ES-I3 (cell line): Measurements from ENCODE around the gene AXIN1.
A peak's percentile ranks its signal among the peaks of the same experiment; 100 is the strongest.
"Not testable (repeated sequence)": the region's sequence is repeated elsewhere in the genome, so short reads cannot be mapped to it uniquely, and the experiment has no call there.

ENCODE experiments used
- H3K36me3 ChIP-seq: 2 replicates; pipeline ENCODE4 v1.6.1; 2013; ENCODE audit warnings: mild to moderate bottlenecking, low read length, control low read depth, moderate library complexity; ENCODE audit not compliant: insufficient read depth
- H3K4me1 ChIP-seq: 2 replicates; pipeline ENCODE4 v1.6.1; 2013; ENCODE audit warnings: mild to moderate bottlenecking, control low read depth, low read length; ENCODE audit not compliant: insufficient read depth
- H3K9ac ChIP-seq: 2 replicates; pipeline ENCODE4 v1.6.1; 2013; ENCODE audit warnings: low read depth, mild to moderate bottlenecking, low read length, moderate library complexity
- H3K9me3 ChIP-seq: 2 replicates; pipeline ENCODE4 v1.6.1; 2013; ENCODE audit warnings: mild to moderate bottlenecking, low read length, moderate library complexity; ENCODE audit not compliant: control insufficient read depth, insufficient read depth

Gene AXIN1

DNA sequence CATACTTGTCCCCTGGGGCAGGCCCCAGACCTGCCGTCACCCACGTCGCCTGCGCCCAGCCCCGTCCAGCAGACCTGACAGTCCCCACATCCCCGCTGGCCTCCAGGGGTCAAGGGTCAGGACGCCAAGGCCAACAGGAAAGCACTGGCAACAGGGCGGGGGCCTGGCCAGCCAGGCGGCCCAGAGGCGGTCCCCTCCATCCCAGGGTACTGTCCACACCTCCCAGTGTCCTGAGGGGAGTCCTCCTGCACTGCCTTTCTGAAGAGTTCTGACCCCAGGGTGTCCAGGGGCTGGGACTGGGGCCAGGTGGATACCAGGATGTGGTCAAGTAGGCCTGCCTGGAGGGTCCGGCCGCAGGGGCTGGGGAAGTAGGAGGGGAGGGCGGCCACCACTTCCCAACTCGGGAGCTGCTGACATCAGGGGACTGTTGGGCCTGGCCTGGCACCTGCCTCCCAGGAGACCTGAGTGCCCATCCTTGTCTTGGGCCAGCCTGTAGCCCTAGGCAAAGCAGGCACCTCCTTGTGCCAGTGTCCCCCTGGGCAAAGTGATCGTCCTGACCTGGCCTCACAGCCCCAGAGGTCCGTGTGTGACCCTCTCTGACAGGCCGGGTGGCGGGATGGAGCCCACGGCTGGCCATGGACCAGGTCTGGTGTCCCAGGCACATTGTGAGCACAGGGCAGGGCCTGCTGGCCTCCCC is 6.7 kb upstream of the AXIN1 start:
- no peaks in the 10 kb centered on the region for H3K9me3 ChIP-seq
- no peak overlapping the region for H3K9ac ChIP-seq
- H3K36me3 ChIP-seq = no peaks in the 10 kb centered on the region
- H3K4me1 ChIP-seq = no peaks in the 10 kb centered on the region; the same call in 1 of the 2 replicates

DNA sequence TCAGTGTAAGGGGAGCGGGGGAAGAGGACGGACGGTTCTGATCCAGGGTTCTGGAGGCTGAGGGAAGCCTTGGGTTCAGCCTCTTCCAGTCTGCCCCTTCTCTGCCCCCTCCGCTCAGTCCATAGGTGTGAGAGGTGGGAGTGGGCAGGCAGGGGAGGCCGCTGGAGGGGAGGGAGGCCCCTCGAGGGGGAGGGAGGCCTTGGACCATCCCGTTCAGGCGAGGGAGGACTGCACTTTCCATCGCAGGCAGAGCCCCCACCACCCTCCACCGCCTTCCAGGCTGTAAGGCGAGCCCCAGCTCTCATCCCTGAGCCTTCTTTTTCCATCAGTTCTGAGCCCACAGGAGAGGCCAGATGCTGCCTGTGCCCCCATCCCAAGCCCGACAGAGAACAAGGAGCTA is 4.2 kb upstream of the AXIN1 start:
- H3K4me1 ChIP-seq = peaks cover 4% of the 10 kb centered on the region; the same call in 1 of the 2 replicates
- no peaks in the 10 kb centered on the region for H3K9me3 ChIP-seq
- no peak overlapping the region for H3K9ac ChIP-seq
- H3K36me3 ChIP-seq = no peaks in the 10 kb centered on the region

DNA sequence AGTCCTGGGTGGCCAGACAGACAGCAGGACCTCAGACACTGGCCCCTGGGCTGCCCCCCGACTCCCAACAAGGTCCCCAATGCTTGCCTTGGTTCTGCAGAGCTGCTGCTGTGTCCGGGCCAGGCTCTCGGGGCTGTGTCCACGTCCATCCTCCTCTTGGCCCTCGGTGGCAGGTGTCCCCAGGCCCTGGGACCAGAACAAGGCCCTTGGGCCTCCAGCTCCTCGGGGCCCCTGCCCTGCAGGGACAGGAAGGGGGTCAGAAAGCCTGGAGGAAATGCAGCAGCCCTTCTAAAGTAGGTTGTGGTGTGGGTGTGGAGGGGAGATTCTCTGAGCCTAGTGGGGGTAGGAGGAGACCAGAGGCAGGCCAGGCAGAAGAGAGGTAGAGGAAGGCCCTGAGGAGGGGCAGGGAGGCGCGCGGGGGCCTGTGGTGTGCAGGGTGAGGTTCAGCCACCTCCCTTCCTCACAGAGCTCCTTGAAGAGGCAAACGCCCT is 2.5 kb upstream of the AXIN1 start:
- no peaks in the 10 kb centered on the region for H3K36me3 ChIP-seq
- H3K9me3 ChIP-seq = no peaks in the 10 kb centered on the region
- H3K9ac ChIP-seq = no peak overlapping the region

DNA sequence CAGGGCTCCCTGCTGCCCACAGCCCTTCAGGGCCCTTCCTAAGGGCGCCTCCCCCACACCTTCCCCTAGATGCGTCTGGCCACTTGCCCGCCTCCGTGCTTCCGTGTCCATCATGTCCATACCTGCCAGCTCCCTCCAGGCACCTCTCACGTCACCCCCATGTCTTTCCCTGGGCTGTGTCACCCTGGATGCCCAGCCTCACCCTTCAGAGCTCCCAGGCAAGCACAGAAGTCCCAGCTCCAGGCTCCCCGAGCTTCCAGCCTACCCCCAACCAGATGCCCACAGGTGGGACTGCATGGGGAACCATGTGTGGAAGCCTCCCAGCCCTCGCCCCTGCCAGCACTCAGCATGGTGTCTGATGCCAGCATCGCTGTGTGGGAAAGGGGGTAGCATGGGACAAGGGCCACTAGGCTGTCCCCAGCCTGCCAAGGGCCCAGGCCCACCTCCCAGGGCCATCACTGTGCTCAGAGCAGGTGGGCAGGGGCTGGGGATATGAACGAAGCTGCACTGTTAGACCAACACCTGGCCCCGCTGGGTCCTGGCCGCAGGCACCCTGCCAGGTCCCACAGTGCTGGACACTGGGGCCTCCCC is 1.9 kb upstream of the AXIN1 start:
- no peak overlapping the region for H3K9ac ChIP-seq
- peaks cover 9% of the 10 kb centered on the region; the same call in 1 of the 2 replicates for H3K4me1 ChIP-seq
- H3K36me3 ChIP-seq = no peaks in the 10 kb centered on the region
- H3K9me3 ChIP-seq = no peaks in the 10 kb centered on the region

More for the DNA sequence above, 2.5 kb upstream of the AXIN1 start:
- peaks cover 9% of the 10 kb centered on the region; the same call in 1 of the 2 replicates for H3K4me1 ChIP-seq

DNA sequence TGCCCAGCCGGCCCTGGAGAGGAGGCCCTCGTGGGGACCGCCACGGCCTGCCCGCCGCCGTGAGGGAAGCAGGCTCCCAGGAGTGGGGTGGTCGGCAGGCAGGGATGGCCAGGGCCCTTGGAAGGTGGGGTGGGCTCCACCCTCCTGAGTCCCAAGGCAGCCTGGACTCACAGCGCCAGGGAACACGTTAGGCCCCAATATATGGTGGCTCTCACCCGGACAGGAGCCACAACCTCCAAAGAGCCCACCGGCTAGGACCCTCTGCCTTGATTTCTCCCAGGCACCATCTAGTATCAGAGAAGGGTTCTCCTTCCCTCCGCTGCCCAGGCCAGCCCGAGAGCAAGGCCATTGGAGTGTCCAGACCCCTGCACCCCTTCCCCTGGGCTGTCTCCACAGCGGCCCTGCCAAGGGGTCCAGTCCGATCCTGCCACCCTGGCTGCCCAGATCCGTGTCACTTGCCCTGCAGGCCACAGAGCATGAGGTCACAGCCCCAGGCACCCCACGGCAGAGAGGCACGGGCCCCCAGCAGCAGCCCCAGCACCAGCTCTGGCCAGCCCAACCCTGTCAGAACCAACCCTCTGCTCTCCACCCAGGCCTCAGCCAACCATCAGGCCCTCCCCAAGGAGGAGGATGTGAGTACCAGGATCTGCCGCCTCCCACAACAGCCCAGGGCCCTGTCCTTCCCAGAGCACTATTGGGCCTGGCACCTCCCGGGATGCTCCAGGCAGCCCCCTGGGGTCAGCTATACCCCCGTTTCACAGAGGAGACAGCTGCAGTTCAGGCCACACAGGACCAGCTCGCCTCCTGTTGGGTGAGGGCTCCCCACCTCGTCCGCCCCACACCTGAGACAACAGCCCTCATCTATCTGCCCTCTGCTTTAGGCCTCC is 1.1 kb upstream of the AXIN1 start:
- H3K9me3 ChIP-seq = no peaks in the 10 kb centered on the region
- H3K9ac ChIP-seq = peak overlapping the region; percentile 57
- H3K4me1 ChIP-seq = peaks cover 9% of the 10 kb centered on the region; the same call in 1 of the 2 replicates
- H3K36me3 ChIP-seq = no peaks in the 10 kb centered on the region

DNA sequence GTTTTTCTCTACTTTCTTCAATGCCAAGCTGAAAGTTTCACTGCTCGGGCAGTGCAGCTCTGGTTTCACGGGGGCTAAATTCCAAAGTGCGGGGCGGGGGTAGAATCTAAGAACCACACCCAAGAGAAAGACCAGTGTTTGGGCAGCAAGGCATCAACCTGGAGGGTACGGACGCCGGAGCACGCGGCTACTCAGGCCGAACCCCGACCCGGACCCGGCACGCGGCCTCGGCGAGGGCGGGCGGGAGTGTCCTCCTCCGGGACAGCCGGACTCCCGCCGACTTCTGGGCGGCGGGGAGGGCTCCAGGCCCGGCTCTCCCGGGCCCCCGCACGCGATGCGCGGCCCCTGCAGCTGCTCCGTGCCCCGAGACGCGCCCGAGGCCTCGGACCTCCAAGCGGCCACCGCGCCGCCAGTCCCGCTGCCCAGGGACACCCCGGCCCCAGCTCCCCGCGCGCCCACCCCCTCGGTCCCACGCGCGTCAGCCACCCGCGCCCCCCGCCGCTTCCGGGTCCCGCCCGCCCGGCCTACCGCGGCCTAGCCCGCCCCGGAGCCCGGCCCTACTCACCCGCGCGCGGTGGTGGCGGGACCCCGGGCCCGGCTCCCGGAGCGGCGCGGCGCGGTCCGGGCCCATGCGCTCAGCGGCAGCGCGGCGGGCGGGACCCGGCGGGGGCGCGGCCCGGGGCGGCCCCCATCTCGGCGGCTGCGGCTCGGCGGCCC is 561 bp downstream of the AXIN1 start:
- no peaks in the 10 kb centered on the region for H3K9me3 ChIP-seq
- H3K36me3 ChIP-seq = no peaks in the 10 kb centered on the region; the same call in 1 of the 2 replicates
- peak overlapping the region; percentile 73 for H3K9ac ChIP-seq
- H3K4me1 ChIP-seq = peaks cover 13% of the 10 kb centered on the region; the same call in 1 of the 2 replicates

DNA sequence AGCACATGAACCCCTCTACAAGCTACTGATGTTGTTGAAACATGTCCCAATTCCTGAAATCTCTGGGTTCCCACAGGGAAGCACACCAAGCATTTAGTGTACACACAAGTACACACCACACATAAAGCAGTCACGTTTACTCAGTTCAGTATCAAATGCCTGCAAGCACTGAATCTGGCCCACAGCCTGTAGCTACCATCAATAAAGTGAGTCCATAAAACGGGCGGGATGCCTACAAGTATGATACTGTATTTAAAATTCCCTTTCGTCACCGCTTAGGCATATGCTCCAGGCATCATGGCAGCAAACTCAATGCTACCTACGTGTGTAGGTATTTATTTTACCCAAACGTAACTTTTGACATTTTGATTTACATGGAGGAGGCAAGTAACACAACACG is 2.3 kb downstream of the AXIN1 start:
- peaks cover 17% of the 10 kb centered on the region; the same call in 1 of the 2 replicates for H3K4me1 ChIP-seq
- H3K9ac ChIP-seq = no peak overlapping the region
- no peaks in the 10 kb centered on the region for H3K9me3 ChIP-seq
- H3K36me3 ChIP-seq = no peaks in the 10 kb centered on the region; the same call in 1 of the 2 replicates

DNA sequence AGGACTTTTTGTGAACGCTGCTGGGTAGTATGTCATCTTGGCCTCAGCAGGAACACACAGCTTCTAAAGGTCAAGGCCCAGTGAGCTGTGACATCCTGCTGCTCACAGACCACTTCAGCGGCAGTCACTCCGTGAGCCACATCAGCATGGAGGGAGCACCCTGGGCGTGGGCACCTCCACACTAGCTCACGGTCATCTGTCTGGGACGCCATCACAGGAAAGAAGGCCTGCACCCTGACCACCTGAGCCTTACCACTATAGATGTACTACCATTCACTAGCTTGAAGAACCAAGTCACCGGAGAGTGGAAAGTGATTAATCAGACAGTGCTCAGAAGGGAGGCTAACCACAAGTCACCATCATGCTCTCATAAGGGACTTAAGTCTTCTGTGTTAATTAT is 3.3 kb downstream of the AXIN1 start:
- Histone ChIP-seq H3K36me3 (peaks cover 4% of the 10 kb centered on the region), H3K4me1 (peaks cover 17% of the 10 kb centered on the region; the same call in 1 of the 2 replicates), H3K9me3 (no peaks in the 10 kb centered on the region), H3K9ac (no peak overlapping the region)

DNA sequence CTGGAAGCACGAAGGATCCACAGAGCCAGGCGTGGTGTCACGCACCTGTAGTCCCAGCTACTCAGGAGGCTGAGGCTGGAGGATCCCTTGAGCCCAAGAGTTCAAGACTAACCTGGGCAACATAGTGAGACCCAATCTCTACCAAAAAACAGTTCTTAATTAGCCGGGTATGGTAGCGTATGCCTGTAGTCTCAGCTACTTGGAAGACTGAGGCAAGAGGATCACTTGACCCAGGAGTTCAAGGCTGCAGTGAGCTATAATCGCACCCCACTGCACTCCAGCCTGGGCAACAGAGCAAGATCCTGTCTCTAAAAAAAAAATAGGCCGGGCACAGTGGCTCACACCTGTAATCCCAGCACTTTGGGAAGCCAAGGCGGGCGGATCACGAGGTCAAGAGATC is 4.0 kb downstream of the AXIN1 start:
- H3K36me3 ChIP-seq, H3K9me3 ChIP-seq, H3K9ac ChIP-seq: not testable (repeated sequence)
- peaks cover 16% of the 10 kb centered on the region; the same call in 1 of the 2 replicates for H3K4me1 ChIP-seq

DNA sequence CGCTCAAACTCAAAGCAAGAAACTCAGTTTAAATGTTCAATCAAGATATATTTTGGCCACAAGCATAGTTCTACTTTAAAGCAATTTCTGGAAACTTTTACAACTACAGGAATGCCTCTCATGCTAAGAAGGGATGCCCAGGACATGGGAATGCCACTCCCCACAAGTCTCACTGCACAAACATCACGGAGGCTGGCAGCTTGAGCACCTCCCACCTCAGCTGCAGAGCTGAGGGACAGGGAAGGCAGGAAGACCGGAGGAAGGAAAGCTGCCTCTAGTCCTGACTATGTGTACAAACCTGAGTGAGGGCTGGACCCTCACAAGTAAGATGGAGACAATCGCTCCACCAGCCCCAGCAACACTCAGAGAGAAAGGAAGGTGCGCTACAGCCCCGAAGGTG is 5.3 kb downstream of the AXIN1 start:
- no peaks in the 10 kb centered on the region for H3K9me3 ChIP-seq
- peaks cover 13% of the 10 kb centered on the region; the same call in 1 of the 2 replicates for H3K4me1 ChIP-seq
- no peak overlapping the region for H3K9ac ChIP-seq
- peaks cover 8% of the 10 kb centered on the region for H3K36me3 ChIP-seq

DNA sequence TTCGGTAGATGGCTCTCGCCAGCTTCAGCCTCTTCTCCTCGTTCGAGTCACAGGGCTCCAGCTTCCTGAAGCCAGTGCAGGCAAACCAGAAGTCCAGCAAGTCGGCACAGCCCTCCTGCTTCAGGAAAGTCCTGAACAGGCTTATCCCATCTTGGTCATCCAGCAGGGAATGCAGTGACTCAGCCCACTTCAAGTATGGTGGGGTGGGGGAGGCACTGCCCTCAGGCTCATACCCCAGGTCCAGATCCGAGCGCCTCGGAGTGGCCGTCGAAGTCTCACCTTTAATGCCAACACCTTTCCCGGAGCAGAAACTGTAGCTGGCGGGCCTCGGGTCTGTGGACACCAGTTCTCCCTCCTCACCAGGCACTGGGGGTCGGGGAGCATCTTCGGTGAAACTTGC is 5.9 kb downstream of the AXIN1 start:
- Histone ChIP-seq H3K36me3 (peaks cover 8% of the 10 kb centered on the region), H3K9ac (no peak overlapping the region), H3K9me3 (no peaks in the 10 kb centered on the region), H3K4me1 (peaks cover 13% of the 10 kb centered on the region; the same call in 1 of the 2 replicates)

DNA sequence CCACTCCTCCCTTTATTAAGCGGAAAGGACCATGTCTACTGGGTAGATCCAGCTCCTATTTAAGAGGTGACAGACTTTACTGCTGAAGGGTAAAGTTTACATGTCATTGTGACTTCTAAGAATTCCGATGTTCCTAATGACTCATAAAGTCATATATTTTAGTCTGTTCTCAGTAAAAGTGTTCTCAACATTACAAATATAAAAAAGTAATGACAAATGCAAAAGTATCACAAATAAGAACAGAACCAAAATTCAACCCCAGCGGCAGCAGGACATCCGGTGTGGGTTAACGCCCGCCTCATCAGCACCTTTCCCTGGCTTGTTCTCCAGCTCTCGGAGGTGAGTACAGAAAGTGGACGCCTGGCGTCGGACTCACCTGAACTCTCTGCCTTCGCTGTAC is 6.8 kb downstream of the AXIN1 start:
- H3K9me3 ChIP-seq = no peaks in the 10 kb centered on the region
- peaks cover 13% of the 10 kb centered on the region; the same call in 1 of the 2 replicates for H3K4me1 ChIP-seq
- H3K36me3 ChIP-seq = peaks cover 8% of the 10 kb centered on the region
- H3K9ac ChIP-seq = no peak overlapping the region

DNA sequence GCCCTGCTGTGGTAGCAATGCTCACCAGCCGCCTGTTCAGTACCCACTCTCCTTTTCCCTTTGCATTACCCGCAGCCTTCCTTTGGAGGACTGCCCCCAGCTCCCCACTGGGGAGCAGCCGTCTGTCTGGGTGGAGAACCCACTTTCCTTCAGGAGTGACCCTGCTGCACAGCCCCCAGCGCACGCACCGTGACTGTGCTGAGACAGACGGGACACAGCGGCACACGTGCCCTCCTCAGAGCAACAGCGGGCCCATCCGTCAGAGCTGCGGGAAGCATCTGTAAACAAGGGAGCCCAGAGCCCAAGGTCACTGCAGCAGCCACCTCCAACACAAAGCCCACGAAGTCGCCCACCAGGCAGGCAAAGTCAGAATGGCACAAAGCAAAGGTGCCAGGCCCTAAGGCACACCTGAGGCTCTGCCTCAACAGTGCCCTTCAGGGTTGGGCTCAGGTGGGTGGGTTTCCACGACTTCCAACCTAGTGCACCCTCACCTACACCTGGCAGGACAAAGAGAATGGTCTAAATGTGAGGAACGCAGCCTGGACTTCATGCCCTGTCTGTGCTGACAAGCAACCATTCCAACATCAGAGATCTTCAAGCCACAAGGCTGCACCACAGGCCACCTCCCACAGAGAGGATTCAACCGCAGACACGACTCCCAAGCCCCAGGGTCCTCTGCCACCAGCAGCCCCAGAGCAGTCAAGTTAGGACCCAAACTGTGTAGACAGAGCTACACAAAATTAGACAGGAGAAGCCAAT is 9.9 kb downstream of the AXIN1 start:
- no peak overlapping the region for H3K9ac ChIP-seq
- peaks cover 8% of the 10 kb centered on the region for H3K36me3 ChIP-seq
- H3K9me3 ChIP-seq = no peaks in the 10 kb centered on the region
- peaks cover 8% of the 10 kb centered on the region; the same call in 1 of the 2 replicates for H3K4me1 ChIP-seq
